Adrenal gland (tissue), 5 donors: ENCODE data around the gene PVALEF.

Source experiments
- CTCF ChIP-seq, 6 experiments: fragments of 450-650 bp in 4 of 6; fragments of 200-600 bp in 2 of 6; sonication (generic) in 1 of 6; IDR thresholded peaks; 1 replicate in 5 of 6; 2 replicates in 1 of 6; pipeline versions ENCODE4 v1.5.1 to v1.8.0; 2016 to 2021; ENCODE audit warnings: antibody characterized with exemption in 6 of 6, mild to moderate bottlenecking in 2 of 6, moderate library complexity in 1 of 6
- POLR2A ChIP-seq, 2 donors: fragments of 450-650 bp; IDR thresholded peaks; one replicate each; pipeline ENCODE4 v1.6.1; 2017; ENCODE audit warnings: antibody characterized with exemption in 2 of 2, mild to moderate bottlenecking in 2 of 2, moderate library complexity in 1 of 2
- donor health status: DM: no; HTN: no; CAD: no.

- TF ChIP-seq CTCF (IDR thresholded peaks at IDR 0.05) (no peak), POLR2A (IDR thresholded peaks at IDR 0.05) (no peak)
These were observed 17.6 kb upstream of the PVALEF start for GRCh38 chr17:81147701-81148100.
